Hepatocyte (in vitro differentiated cells): ENCODE data around the gene KIAA0753.

Experiments
- CTCF ChIP-seq: fragments of 200-600 bp; sonication (generic); IDR thresholded peaks from 2 replicates; pipeline ENCODE4 v1.5.1; 2016; ENCODE audit warnings: antibody characterized with exemption, mild to moderate bottlenecking; ENCODE audit not compliant: poor library complexity
- EZH2 ChIP-seq: fragments of 200-600 bp; sonication (generic); IDR thresholded peaks from 2 replicates; pipeline ENCODE4 v1.6.1; 2016; ENCODE audit warnings: antibody characterized with exemption, mild to moderate bottlenecking, borderline replicate concordance

GRCh38 chr17:6641247-6641863 is 844 bp upstream of the KIAA0753 start:
- TF ChIP-seq CTCF = no peak
- no peak for TF ChIP-seq EZH2
